Bronchial epithelial cell (primary cell): Measurements from ENCODE around the gene DOCK8. TPM values are rescaled to one million over a fixed set of nuclear protein-coding genes. Genes with fewer than 3 reads are reported as not detected.
"Not testable (repeated sequence)": the region's sequence is repeated elsewhere in the genome, so short reads cannot be mapped to it uniquely, and the experiment has no call there.

Experiments
- DNase-seq: peaks from one replicate; pipeline ENCODE4 v3.0.0-alpha.2; 2010; ENCODE audit warnings: low read depth
- FAIRE-seq: peaks from 2 replicates; lab custom pipeline; 2011; peaks lifted over from hg19 to GRCh38; lab: Jason Lieb, UNC
- H3K27me3 ChIP-seq: 2 replicates; pipeline ENCODE4 v1.5.1; 2011; ENCODE audit warnings: low read length; ENCODE audit not compliant: control insufficient read depth, insufficient read depth
- H3K36me3 ChIP-seq: 2 replicates; pipeline ENCODE4 v1.5.1; 2011; ENCODE audit warnings: low read length; ENCODE audit not compliant: control insufficient read depth, insufficient read depth
- H3K4me3 ChIP-seq: 2 replicates; pipeline ENCODE4 v1.5.1; 2011; ENCODE audit warnings: mild to moderate bottlenecking, low read depth, low read length, control low read depth
- CTCF ChIP-seq: IDR thresholded peaks from 2 replicates; pipeline ENCODE4 v1.5.1; 2011; ENCODE audit warnings: mild to moderate bottlenecking, moderate library complexity, low read length, control low read depth, inconsistent platforms; ENCODE audit not compliant: insufficient read depth, severe bottlenecking
- total RNA-seq: library from RNA; depleted of rRNA; stranded (reverse); fragments of >200 nt; gene quantifications from 2 replicates; pipeline ENCODE4 v1.2.1, GENCODE V29; 2014

The DOCK8 gene
- total RNA-seq, 1 donor from 2014 or later: 0.26 TPM

- DNase-seq: no peak
- no peaks in the 10 kb centered on the region for H3K27me3 ChIP-seq
- no peak for TF ChIP-seq CTCF
- FAIRE-seq: no peak
- no peaks in the 10 kb centered on the region for H3K36me3 ChIP-seq
- no peak overlapping the region for H3K4me3 ChIP-seq
Observed at GRCh38 chr9:211036-211435, 3.6 kb upstream of the DOCK8 start.

- no peaks in the 10 kb centered on the region for H3K27me3 ChIP-seq
- H3K4me3 ChIP-seq: no peak overlapping the region
- no peaks in the 10 kb centered on the region for H3K36me3 ChIP-seq
- peak; percentile 21 for DNase-seq
- no peak for FAIRE-seq
- no peak for TF ChIP-seq CTCF
Observed at GRCh38 chr9:211557-211956, 3.1 kb upstream of the DOCK8 start.

- no peaks in the 10 kb centered on the region for H3K36me3 ChIP-seq
- FAIRE-seq (no peak), DNase-seq (no peak)
- TF ChIP-seq CTCF: no peak
- no peak overlapping the region for H3K4me3 ChIP-seq
- no peaks in the 10 kb centered on the region for H3K27me3 ChIP-seq
Observed at GRCh38 chr9:212297-212696, 2.4 kb upstream of the DOCK8 start.

GRCh38 chr9:213901-214300, 764 bp upstream of the DOCK8 start:
- DNase-seq, H3K27me3 ChIP-seq, FAIRE-seq, H3K36me3 ChIP-seq, H3K4me3 ChIP-seq: not testable (repeated sequence)

- no peak for TF ChIP-seq CTCF
- Histone ChIP-seq H3K27me3 (no peaks in the 10 kb centered on the region), H3K36me3 (no peaks in the 10 kb centered on the region), H3K4me3 (peak overlapping the region; percentile 49)
- DNase-seq: no peak
- FAIRE-seq: no peak
Observed at GRCh38 chr9:214351-214647, 366 bp upstream of the DOCK8 start.

- no peak for TF ChIP-seq CTCF
- FAIRE-seq (no peak), DNase-seq (no peak)
- H3K4me3 ChIP-seq: peak overlapping the region; percentile 49
- H3K36me3 ChIP-seq: no peaks in the 10 kb centered on the region
- H3K27me3 ChIP-seq: no peaks in the 10 kb centered on the region
Observed at GRCh38 chr9:215631-216155, 1.0 kb downstream of the DOCK8 start.
